ENCODE results near the gene SEC16B. TPM values are rescaled to one million over a fixed set of nuclear protein-coding genes. Genes with fewer than 3 reads are reported as not detected.

Gene SEC16B
- total and polyA plus RNA-seq, 9 of the 15 experiments (the other 6 are each of a cell fraction or from before 2014, with no cell fraction given) = not detected

GRCh38 chr1:177940682-177941081 is 29.2 kb downstream of the SEC16B start (continued):
- TF ChIP-seq USF2 (CRISPR knock-in tag; IDR thresholded peaks at IDR 0.05) = no peak
- TF ChIP-seq DEAF1 (CRISPR knock-in tag; IDR thresholded peaks at IDR 0.05) = no peak
- no peak for TF ChIP-seq HMGXB4 (CRISPR knock-in tag; IDR thresholded peaks at IDR 0.05)
- no peak for TF ChIP-seq HMG20B (CRISPR knock-in tag; IDR thresholded peaks at IDR 0.05)
- no peak for TF ChIP-seq JUN (IDR thresholded peaks at IDR 0.05; ENCODE audit: borderline replicate concordance, low read depth, low read length)
- TF ChIP-seq JUN (CRISPR knock-in tag; IDR thresholded peaks at IDR 0.05; ENCODE audit: borderline replicate concordance) = no peak
- no peak for TF ChIP-seq ZNF512 (tag; IDR thresholded peaks at IDR 0.05)
- TF ChIP-seq POLR2H (tag; IDR thresholded peaks at IDR 0.05; ENCODE audit: low read depth) = no peak
- no peak for TF ChIP-seq MAFK (IDR thresholded peaks at IDR 0.05; ENCODE audit: low read length)
- no peak for TF ChIP-seq NFRKB (IDR thresholded peaks at IDR 0.05; ENCODE audit: low read depth)
- no peak for TF ChIP-seq NR2C1 (IDR thresholded peaks at IDR 0.05)
- TF ChIP-seq NR2C1 (tag; IDR thresholded peaks at IDR 0.05) = no peak
- TF ChIP-seq PHB2 (IDR thresholded peaks at IDR 0.05; ENCODE audit: low read depth) = no peak
- TF ChIP-seq C11orf30 (IDR thresholded peaks at IDR 0.05; ENCODE audit: low read depth) = peak; percentile 27; the same call in 1 of the 2 replicates

Measured in K562 (cell line).